HG03354 (cell line): Measurements from ENCODE around the gene FLCN.

ENCODE experiments used
- ATAC-seq: cut with Tn5 transposase; IDR thresholded peaks from one replicate; pipeline ENCODE4 v1.9.1; 2021; ENCODE audit warnings: mild to moderate bottlenecking; ENCODE audit not compliant: unreplicated experiment, poor library complexity, severe bottlenecking

Gene FLCN

GRCh38 chr17:17239832-17240231, 2.9 kb upstream of the FLCN start:
- ATAC-seq: no peak

- ATAC-seq: peak; percentile 27
Measured at GRCh38 chr17:17236295-17237025, 508 bp downstream of the FLCN start.

GRCh38 chr17:17235212-17236174, 1.5 kb downstream of the FLCN start:
- no peak for ATAC-seq

GRCh38 chr17:17232303-17232621, 4.7 kb downstream of the FLCN start:
- ATAC-seq: no peak

GRCh38 chr17:17231621-17232302, 5.2 kb downstream of the FLCN start:
- no peak for ATAC-seq

- ATAC-seq: no peak
Measured at GRCh38 chr17:17229416-17230384, 7.3 kb downstream of the FLCN start.

- ATAC-seq: no peak
Measured at GRCh38 chr17:17228521-17229279, 8.3 kb downstream of the FLCN start.

GRCh38 chr17:17227608-17228520, 9.1 kb downstream of the FLCN start:
- ATAC-seq: no peak

- no peak for ATAC-seq
Measured at GRCh38 chr17:17226451-17227265, 10.3 kb downstream of the FLCN start.

GRCh38 chr17:17225901-17226300, 11.1 kb downstream of the FLCN start:
- ATAC-seq: no peak

- ATAC-seq: no peak
Measured at GRCh38 chr17:17224137-17224536, 12.8 kb downstream of the FLCN start.

GRCh38 chr17:17223736-17224135, 13.2 kb downstream of the FLCN start:
- no peak for ATAC-seq

- no peak for ATAC-seq
Measured at GRCh38 chr17:17221329-17221728, 15.6 kb downstream of the FLCN start.

- ATAC-seq: no peak
Measured at GRCh38 chr17:17220529-17220928, 16.4 kb downstream of the FLCN start.

GRCh38 chr17:17217995-17218394, 19.0 kb downstream of the FLCN start:
- ATAC-seq: no peak

- ATAC-seq: no peak
Measured at GRCh38 chr17:17216776-17217175, 20.2 kb downstream of the FLCN start.

GRCh38 chr17:17216236-17216635, 20.7 kb downstream of the FLCN start:
- no peak for ATAC-seq
